HepG2 (cell line): ENCODE data around the gene CFAP61. TPM values are rescaled to one million over a fixed set of nuclear protein-coding genes. Genes with fewer than 3 reads are reported as not detected.

Experiments used
- DPF2 ChIP-seq: sonication (generic); formaldehyde crosslinking; IDR thresholded peaks from 2 replicates; pipeline ENCODE4 v1.4.0; 2020; ENCODE audit warnings: mild to moderate bottlenecking, low read depth, missing genetic modification reagents, borderline replicate concordance
- FOXP1 ChIP-seq, 2 experiments: fragments of 450-650 bp in 1 of 2; IDR thresholded peaks; 2 replicates each; pipeline ENCODE4 v1.6.1; 2017 to 2018; ENCODE audit warnings: antibody characterized with exemption in 1 of 2
- GABPA ChIP-seq, 2 experiments: IDR thresholded peaks; 2 replicates each; pipeline ENCODE4 v1.6.1; 2011 to 2016; ENCODE audit warnings: low read depth in 2 of 2, low read length in 1 of 2, missing biosample characterization in 1 of 2, missing genetic modification characterization in 1 of 2
- KLF16 ChIP-seq, 2 experiments: sonication (generic) in 1 of 2; formaldehyde crosslinking in 1 of 2; IDR thresholded peaks; 2 replicates each; pipeline versions ENCODE4 v1.6.1 to v1.8.0; 2016 to 2023; ENCODE audit warnings: missing genetic modification reagents in 2 of 2, missing compliant biosample characterization in 1 of 2
- MED13 ChIP-seq: sonication (generic); formaldehyde crosslinking; IDR thresholded peaks from 2 replicates; pipeline ENCODE4 v1.5.0; 2020; ENCODE audit warnings: missing genetic modification reagents
- MTF2 ChIP-seq: sonication (generic); formaldehyde crosslinking; IDR thresholded peaks from 2 replicates; pipeline ENCODE4 v1.5.0; 2020; ENCODE audit warnings: missing genetic modification reagents, borderline replicate concordance
- MXI1 ChIP-seq: IDR thresholded peaks from 3 replicates; pipeline ENCODE4 v1.6.1; 2012; ENCODE audit warnings: low read depth, low read length, inconsistent platforms, borderline replicate concordance
- MZF1 ChIP-seq: sonication (generic); formaldehyde crosslinking; IDR thresholded peaks from 2 replicates; pipeline ENCODE4 v1.8.1; 2023; ENCODE audit warnings: mild to moderate bottlenecking, missing genetic modification reagents, borderline replicate concordance
- NFE2L1 ChIP-seq: sonication (generic); formaldehyde crosslinking; IDR thresholded peaks from 2 replicates; pipeline ENCODE4 v1.4.0; 2020; ENCODE audit warnings: missing genetic modification reagents, mild to moderate bottlenecking, borderline replicate concordance
- RBAK ChIP-seq: sonication (generic); formaldehyde crosslinking; IDR thresholded peaks from 2 replicates; pipeline ENCODE4 v1.5.1; 2020; ENCODE audit warnings: mild to moderate bottlenecking, missing genetic modification reagents
- SMC3 ChIP-seq: IDR thresholded peaks from 2 replicates; pipeline ENCODE4 v1.6.1; 2011; ENCODE audit warnings: low read length, improper control_type of control experiment
- TRIM24 ChIP-seq: sonication (generic); formaldehyde crosslinking; IDR thresholded peaks from 2 replicates; pipeline ENCODE4 v1.8.0; 2022; ENCODE audit warnings: mild to moderate bottlenecking, missing genetic modification reagents
- XBP1 ChIP-seq: sonication (generic); formaldehyde crosslinking; IDR thresholded peaks from 2 replicates; pipeline ENCODE4 v1.5.0; 2020; ENCODE audit warnings: missing genetic modification reagents
- ZNF335 ChIP-seq: sonication (generic); formaldehyde crosslinking; IDR thresholded peaks from 2 replicates; pipeline ENCODE4 v1.4.0; 2020; ENCODE audit warnings: missing genetic modification reagents
- ZNF547 ChIP-seq: sonication (generic); formaldehyde crosslinking; IDR thresholded peaks from 2 replicates; pipeline ENCODE4 v1.5.1; 2020; ENCODE audit warnings: mild to moderate bottlenecking, missing genetic modification reagents
- polyA plus RNA-seq, 8 experiments: library from polyadenylated mRNA; depleted of rRNA in 3 of 8; stranded (reverse) in 7 of 8; unstranded in 1 of 8; fragments of >200 nt; fragmentation: Illumina TruSeq in 4 of 8; extraction: Trizol in 4 of 8; gene quantifications; 2 replicates each; pipeline versions ENCODE4 v1.2.1 to v1.2.3, GENCODE V29; 2011 to 2016; ENCODE audit warnings: low read depth in 4 of 8, missing spikeins in 1 of 8, mixed read lengths in 1 of 8; ENCODE audit not compliant: insufficient read depth in 1 of 8
- total RNA-seq, 5 experiments: library from RNA; depleted of rRNA; stranded (reverse); fragments of >200 nt; fragmentation: Illumina TruSeq; extraction: Trizol; gene quantifications; 2 replicates each; pipeline ENCODE4 v1.2.3, GENCODE V29; 2016; ENCODE audit warnings: low read depth in 1 of 5
- TF ChIP-seq, protein P1 (sequence below): sonication (generic); formaldehyde crosslinking; IDR thresholded peaks from 2 replicates; pipeline ENCODE4 v1.8.0; 2022; ENCODE audit warnings: low read depth, missing genetic modification reagents
- TF ChIP-seq, protein P2 (sequence below): sonication (generic); formaldehyde crosslinking; IDR thresholded peaks from 2 replicates; pipeline ENCODE4 v1.4.0; 2020; ENCODE audit warnings: low read depth, mild to moderate bottlenecking, missing genetic modification reagents
- TF ChIP-seq, protein P3 (sequence below): sonication (generic); formaldehyde crosslinking; IDR thresholded peaks from 2 replicates; pipeline ENCODE4 v1.4.0; 2020; ENCODE audit warnings: low read depth, missing genetic modification reagents
- TF ChIP-seq, protein P4 (sequence below): sonication (generic); formaldehyde crosslinking; IDR thresholded peaks from 2 replicates; pipeline ENCODE4 v1.4.0; 2020; ENCODE audit warnings: missing genetic modification reagents

CFAP61 gene
- total and polyA plus RNA-seq, 2 of the 13 experiments (the other 11 are each of a cell fraction or from before 2014, with no cell fraction given), result 0.27 TPM; not detected in 1

DNA sequence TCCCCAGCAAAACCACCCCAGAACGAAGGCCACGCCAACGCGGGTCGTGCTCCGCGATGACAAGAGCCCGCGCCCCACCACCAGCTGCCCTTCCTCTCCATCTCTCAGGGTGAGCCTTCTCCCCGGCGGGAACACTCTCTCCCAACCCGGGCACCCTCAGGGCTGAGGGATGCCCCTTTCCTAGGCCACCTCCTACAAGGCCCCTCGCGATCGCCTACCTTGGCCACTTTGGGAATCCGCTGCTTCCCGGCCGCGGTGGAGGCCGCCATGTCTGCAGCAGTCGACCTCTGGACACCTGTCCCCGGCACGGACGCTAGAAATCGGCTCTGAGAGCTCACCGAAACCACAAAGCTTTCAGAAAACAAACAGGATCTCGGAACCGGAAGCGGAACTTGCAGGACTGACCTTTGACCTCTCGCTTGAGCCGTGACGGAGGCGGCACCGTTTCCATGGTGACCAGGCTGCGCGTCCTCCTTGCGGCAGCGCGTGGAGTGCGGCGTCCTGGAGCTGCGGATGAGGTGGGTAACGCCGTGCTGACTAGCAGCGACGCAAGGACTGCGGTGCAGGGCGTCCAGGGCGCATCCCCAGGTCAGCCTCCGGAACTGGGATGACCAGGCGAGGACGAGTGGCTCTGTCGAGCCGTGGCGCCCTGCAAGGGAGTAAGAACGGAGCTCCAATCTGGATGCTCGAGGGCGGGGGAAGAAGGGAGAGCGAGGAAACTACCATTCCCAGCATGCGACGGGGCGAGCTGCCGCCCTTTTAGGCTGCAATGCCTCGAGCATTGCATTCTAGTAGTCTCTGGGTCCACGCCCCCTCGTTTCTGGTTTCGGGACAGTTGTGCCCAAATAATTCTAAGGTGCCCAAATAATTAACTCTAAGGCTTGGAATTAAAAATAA is at the start of gene CFAP61, which contains the start of gene CRNKL1 (continued):
- TF ChIP-seq FOXP1 (IDR thresholded peaks at IDR 0.05), result no peak
- peak; percentile 48; the same call in 1 of the 2 replicates for TF ChIP-seq FOXP1 (CRISPR knock-in tag; IDR thresholded peaks at IDR 0.05)
- TF ChIP-seq, protein P1, sequence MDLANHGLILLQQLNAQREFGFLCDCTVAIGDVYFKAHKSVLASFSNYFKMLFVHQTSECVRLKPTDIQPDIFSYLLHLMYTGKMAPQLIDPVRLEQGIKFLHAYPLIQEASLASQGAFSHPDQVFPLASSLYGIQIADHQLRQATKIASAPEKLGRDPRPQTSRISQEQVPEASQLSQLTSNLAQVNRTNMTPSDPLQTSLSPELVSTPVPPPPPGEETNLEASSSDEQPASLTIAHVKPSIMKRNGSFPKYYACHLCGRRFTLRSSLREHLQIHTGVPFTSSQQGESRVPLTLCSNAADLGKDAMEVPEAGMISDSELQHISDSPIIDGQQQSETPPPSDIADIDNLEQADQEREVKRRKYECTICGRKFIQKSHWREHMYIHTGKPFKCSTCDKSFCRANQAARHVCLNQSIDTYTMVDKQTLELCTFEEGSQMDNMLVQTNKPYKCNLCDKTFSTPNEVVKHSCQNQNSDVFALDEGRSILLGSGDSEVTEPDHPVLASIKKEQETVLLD (CRISPR knock-in tag), result peak; percentile 78
- peak; percentile 80; the same call in 1 of the 2 replicates for TF ChIP-seq MED13
- no peak for TF ChIP-seq MZF1 (CRISPR knock-in tag)
- peak; percentile 88; the same call in 1 of the 2 replicates for TF ChIP-seq ZNF335
- peak; percentile 80; the same call in 1 of the 2 replicates for TF ChIP-seq NFE2L1 (CRISPR knock-in tag)
- no peak for TF ChIP-seq SMC3
- no peak for TF ChIP-seq RBAK (CRISPR knock-in tag)
- peak; percentile 57; the same call in 1 of the 2 replicates for TF ChIP-seq XBP1 (CRISPR knock-in tag)
- TF ChIP-seq, protein P2, sequence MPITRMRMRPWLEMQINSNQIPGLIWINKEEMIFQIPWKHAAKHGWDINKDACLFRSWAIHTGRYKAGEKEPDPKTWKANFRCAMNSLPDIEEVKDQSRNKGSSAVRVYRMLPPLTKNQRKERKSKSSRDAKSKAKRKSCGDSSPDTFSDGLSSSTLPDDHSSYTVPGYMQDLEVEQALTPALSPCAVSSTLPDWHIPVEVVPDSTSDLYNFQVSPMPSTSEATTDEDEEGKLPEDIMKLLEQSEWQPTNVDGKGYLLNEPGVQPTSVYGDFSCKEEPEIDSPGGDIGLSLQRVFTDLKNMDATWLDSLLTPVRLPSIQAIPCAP (CRISPR knock-in tag), result 0 out of 2 replicates have a peak, but pooled peaks have one; percentile 74
- TF ChIP-seq KLF16 (CRISPR knock-in tag; IDR thresholded peaks at IDR 0.05), result peak in 1 of 2 experiments; percentile 95; a peak in 3 of 4 replicates
- TF ChIP-seq DPF2 (CRISPR knock-in tag), result peak; percentile 18; the same call in 1 of the 2 replicates
- TF ChIP-seq TRIM24 (CRISPR knock-in tag), result no peak
- TF ChIP-seq, protein P3, sequence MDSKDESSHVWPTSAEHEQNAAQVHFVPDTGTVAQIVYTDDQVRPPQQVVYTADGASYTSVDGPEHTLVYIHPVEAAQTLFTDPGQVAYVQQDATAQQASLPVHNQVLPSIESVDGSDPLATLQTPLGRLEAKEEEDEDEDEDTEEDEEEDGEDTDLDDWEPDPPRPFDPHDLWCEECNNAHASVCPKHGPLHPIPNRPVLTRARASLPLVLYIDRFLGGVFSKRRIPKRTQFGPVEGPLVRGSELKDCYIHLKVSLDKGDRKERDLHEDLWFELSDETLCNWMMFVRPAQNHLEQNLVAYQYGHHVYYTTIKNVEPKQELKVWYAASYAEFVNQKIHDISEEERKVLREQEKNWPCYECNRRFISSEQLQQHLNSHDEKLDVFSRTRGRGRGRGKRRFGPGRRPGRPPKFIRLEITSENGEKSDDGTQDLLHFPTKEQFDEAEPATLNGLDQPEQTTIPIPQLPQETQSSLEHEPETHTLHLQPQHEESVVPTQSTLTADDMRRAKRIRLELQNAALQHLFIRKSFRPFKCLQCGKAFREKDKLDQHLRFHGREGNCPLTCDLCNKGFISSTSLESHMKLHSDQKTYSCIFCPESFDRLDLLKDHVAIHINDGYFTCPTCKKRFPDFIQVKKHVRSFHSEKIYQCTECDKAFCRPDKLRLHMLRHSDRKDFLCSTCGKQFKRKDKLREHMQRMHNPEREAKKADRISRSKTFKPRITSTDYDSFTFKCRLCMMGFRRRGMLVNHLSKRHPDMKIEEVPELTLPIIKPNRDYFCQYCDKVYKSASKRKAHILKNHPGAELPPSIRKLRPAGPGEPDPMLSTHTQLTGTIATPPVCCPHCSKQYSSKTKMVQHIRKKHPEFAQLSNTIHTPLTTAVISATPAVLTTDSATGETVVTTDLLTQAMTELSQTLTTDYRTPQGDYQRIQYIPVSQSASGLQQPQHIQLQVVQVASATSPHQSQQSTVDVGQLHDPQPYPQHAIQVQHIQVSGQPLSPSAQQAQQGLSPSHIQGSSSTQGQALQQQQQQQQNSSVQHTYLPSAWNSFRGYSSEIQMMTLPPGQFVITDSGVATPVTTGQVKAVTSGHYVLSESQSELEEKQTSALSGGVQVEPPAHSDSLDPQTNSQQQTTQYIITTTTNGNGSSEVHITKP (CRISPR knock-in tag), result no peak; the same call in none of the 2 replicates
- TF ChIP-seq ZNF547, result peak; percentile 84
- peak; percentile 89 for TF ChIP-seq GABPA (IDR thresholded peaks at IDR 0.05; ENCODE audit: low read depth, low read length)
- peak; percentile 99 for TF ChIP-seq GABPA (CRISPR knock-in tag; IDR thresholded peaks at IDR 0.05; ENCODE audit: low read depth)
- TF ChIP-seq, protein P4, sequence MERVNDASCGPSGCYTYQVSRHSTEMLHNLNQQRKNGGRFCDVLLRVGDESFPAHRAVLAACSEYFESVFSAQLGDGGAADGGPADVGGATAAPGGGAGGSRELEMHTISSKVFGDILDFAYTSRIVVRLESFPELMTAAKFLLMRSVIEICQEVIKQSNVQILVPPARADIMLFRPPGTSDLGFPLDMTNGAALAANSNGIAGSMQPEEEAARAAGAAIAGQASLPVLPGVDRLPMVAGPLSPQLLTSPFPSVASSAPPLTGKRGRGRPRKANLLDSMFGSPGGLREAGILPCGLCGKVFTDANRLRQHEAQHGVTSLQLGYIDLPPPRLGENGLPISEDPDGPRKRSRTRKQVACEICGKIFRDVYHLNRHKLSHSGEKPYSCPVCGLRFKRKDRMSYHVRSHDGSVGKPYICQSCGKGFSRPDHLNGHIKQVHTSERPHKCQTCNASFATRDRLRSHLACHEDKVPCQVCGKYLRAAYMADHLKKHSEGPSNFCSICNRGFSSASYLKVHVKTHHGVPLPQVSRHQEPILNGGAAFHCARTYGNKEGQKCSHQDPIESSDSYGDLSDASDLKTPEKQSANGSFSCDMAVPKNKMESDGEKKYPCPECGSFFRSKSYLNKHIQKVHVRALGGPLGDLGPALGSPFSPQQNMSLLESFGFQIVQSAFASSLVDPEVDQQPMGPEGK (CRISPR knock-in tag), result peak; percentile 57
- TF ChIP-seq MTF2 (CRISPR knock-in tag), result peak; percentile 97; the same call in 1 of the 2 replicates
- peak; percentile 100 for TF ChIP-seq MXI1
